DMS79 (cell line): ENCODE measurements around the gene MAN1A1.
"Not testable (repeated sequence)": the region's sequence is repeated elsewhere in the genome, so short reads cannot be mapped to it uniquely, and the experiment has no call there.

Source experiments
- DNase-seq: peaks from one replicate; lab custom pipeline; 2025; lab: John Stamatoyannopoulos, UW

The MAN1A1 gene

GRCh38 chr6:119171088-119171841 is 178.3 kb downstream of the MAN1A1 start:
- no peak for DNase-seq

GRCh38 chr6:119170447-119171087 is 179.0 kb downstream of the MAN1A1 start:
- no peak for DNase-seq

GRCh38 chr6:119170103-119170446 is 179.5 kb downstream of the MAN1A1 start:
- no peak for DNase-seq

- DNase-seq, result not testable (repeated sequence)
Measured at GRCh38 chr6:119169355-119169754, 180.2 kb downstream of the MAN1A1 start.

GRCh38 chr6:119166024-119166784 is 183.4 kb downstream of the MAN1A1 start:
- DNase-seq, result no peak

GRCh38 chr6:119163006-119163405 is 186.6 kb downstream of the MAN1A1 start:
- DNase-seq, result no peak

- DNase-seq, result no peak
Measured at GRCh38 chr6:119162134-119162775, 187.3 kb downstream of the MAN1A1 start.

GRCh38 chr6:119161438-119161837 is 188.1 kb downstream of the MAN1A1 start:
- DNase-seq, result no peak

GRCh38 chr6:119160911-119161310 is 188.7 kb downstream of the MAN1A1 start:
- no peak for DNase-seq

- no peak for DNase-seq
Measured at GRCh38 chr6:119158057-119158848, 191.3 kb downstream of the MAN1A1 start.

- no peak for DNase-seq
Measured at GRCh38 chr6:119157506-119157815, 192.1 kb downstream of the MAN1A1 start.

GRCh38 chr6:119156757-119157505 is 192.6 kb downstream of the MAN1A1 start:
- DNase-seq, result no peak

GRCh38 chr6:119156082-119156481 is 193.5 kb downstream of the MAN1A1 start:
- DNase-seq, result not testable (repeated sequence)

- no peak for DNase-seq
Measured at GRCh38 chr6:119152187-119152586, 197.4 kb downstream of the MAN1A1 start.

- no peak for DNase-seq
Measured at GRCh38 chr6:119148825-119149525, 200.6 kb downstream of the MAN1A1 start.

- no peak for DNase-seq
Measured at GRCh38 chr6:119148098-119148824, 201.3 kb downstream of the MAN1A1 start.

GRCh38 chr6:119147101-119148053 is 202.2 kb downstream of the MAN1A1 start:
- no peak for DNase-seq

GRCh38 chr6:119145111-119145510 is 204.4 kb downstream of the MAN1A1 start:
- no peak for DNase-seq

GRCh38 chr6:119142637-119143036 is 206.9 kb downstream of the MAN1A1 start:
- DNase-seq, result no peak
